SK-N-SH (cell line): ENCODE results near the gene TCF7L2. TPM values are rescaled to one million over a fixed set of nuclear protein-coding genes. Genes with fewer than 3 reads are reported as not detected.

ENCODE experiments used
- CTCF ChIA-PET: fragments of 300-600, 350-600 bp; formaldehyde crosslinking; extraction: SDS; loops from one replicate; lab custom pipeline; 2021; lab: Yijun Ruan, JAX
- POLR2A ChIA-PET: fragments of 350-600 bp; sonication (Branson Sonifier 250); formaldehyde crosslinking; extraction: SDS; loops from one replicate; lab custom pipeline; 2020; ENCODE audit warnings: antibody characterized with exemption, inconsistent platforms; lab: Yijun Ruan, JAX
- DNase-seq: peaks from one replicate; pipeline ENCODE4 v3.0.0; 2012
- H2AFZ ChIP-seq: fragments of 200-600 bp; sonication (generic); 2 replicates; pipeline ENCODE4 v1.8.1; 2016; ENCODE audit warnings: antibody characterized with exemption, mild to moderate bottlenecking, low read depth
- H3F3A ChIP-seq: fragments of 200-600 bp; sonication (generic); replicated peaks from 2 replicates; pipeline ENCODE3; 2016; ENCODE audit warnings: antibody characterized with exemption, mild to moderate bottlenecking; ENCODE audit not compliant: insufficient read depth
- H3K27ac ChIP-seq, 2 experiments: fragments of 200-500 bp in 1 of 2; fragments of 200-600 bp in 1 of 2; sonication (Bioruptor generic) in 1 of 2; sonication (generic), shearing (Covaris generic) in 1 of 2; 2 replicates each; pipeline versions ENCODE4 v1.5.1 to v1.6.1; 2014 to 2016; ENCODE audit warnings: low read depth in 2 of 2, inconsistent platforms in 1 of 2, low read length in 1 of 2, mild to moderate bottlenecking in 1 of 2, mixed read lengths in 1 of 2
- H3K27me3 ChIP-seq: fragments of 200-600 bp; sonication (generic), shearing (Covaris generic); 2 replicates; pipeline ENCODE4 v1.6.1; 2016; ENCODE audit warnings: mixed run types; ENCODE audit not compliant: insufficient read depth
- H3K36me3 ChIP-seq, 2 experiments: fragments of 200-500 bp in 1 of 2; fragments of 200-600 bp in 1 of 2; sonication (Bioruptor generic) in 1 of 2; sonication (generic) in 1 of 2; replicated peaks in 1 of 2; 2 replicates each; pipeline versions ENCODE3 to v1.5.1; 2014 to 2016; ENCODE audit warnings: low read length in 1 of 2, mild to moderate bottlenecking in 1 of 2; ENCODE audit not compliant: insufficient read depth in 2 of 2, control insufficient read depth in 1 of 2
- H3K4me1 ChIP-seq, 2 experiments: fragments of 200-500 bp in 1 of 2; fragments of 200-600 bp in 1 of 2; sonication (Bioruptor generic) in 1 of 2; sonication (generic), shearing (Covaris generic) in 1 of 2; 2 replicates each; pipeline versions ENCODE4 v1.5.1 to v1.6.1; 2014 to 2016; ENCODE audit warnings: low read depth in 1 of 2, low read length in 1 of 2, mixed run types in 1 of 2; ENCODE audit not compliant: insufficient read depth in 2 of 2, control insufficient read depth in 1 of 2
- H3K4me2 ChIP-seq: fragments of 200-600 bp; sonication (generic), shearing (Covaris generic); 2 replicates; pipeline ENCODE4 v1.6.1; 2017; ENCODE audit warnings: mixed run types
- H3K4me3 ChIP-seq, 2 experiments: fragments of 200-500 bp in 1 of 2; fragments of 200-600 bp in 1 of 2; sonication (Bioruptor generic) in 1 of 2; sonication (generic), shearing (Covaris generic) in 1 of 2; 2 replicates each; pipeline versions ENCODE4 v1.5.1 to v1.8.1; 2014 to 2016; ENCODE audit warnings: low read depth in 2 of 2, inconsistent platforms in 1 of 2, low read length in 1 of 2, mild to moderate bottlenecking in 1 of 2, mixed read lengths in 1 of 2, moderate library complexity in 1 of 2
- H3K79me2 ChIP-seq: fragments of 200-600 bp; sonication (generic); 2 replicates; pipeline ENCODE4 v1.8.1; 2017; ENCODE audit warnings: mild to moderate bottlenecking; ENCODE audit not compliant: insufficient read depth
- H3K9ac ChIP-seq: fragments of 200-600 bp; sonication (generic); 2 replicates; pipeline ENCODE4 v1.6.1; 2017; ENCODE audit warnings: mixed run types
- H3K9me2 ChIP-seq: fragments of 200-600 bp; sonication (generic); 2 replicates; pipeline ENCODE4 v1.6.1; 2017; ENCODE audit warnings: mixed run types
- H3K9me3 ChIP-seq: fragments of 200-600 bp; sonication (generic); 2 replicates; pipeline ENCODE4 v1.6.1; 2017; ENCODE audit warnings: mixed run types, mild to moderate bottlenecking, moderate library complexity
- H4K20me1 ChIP-seq: fragments of 200-600 bp; sonication (generic); 2 replicates; pipeline ENCODE4 v1.6.1; 2017; ENCODE audit warnings: mild to moderate bottlenecking, mixed run types; ENCODE audit not compliant: insufficient read depth
- ELF1 ChIP-seq: IDR thresholded peaks from 2 replicates; pipeline ENCODE4 v1.4.0; 2012
- EP300 ChIP-seq, 2 experiments: IDR thresholded peaks; 2 replicates each; pipeline versions ENCODE4 v1.4.0 to v1.6.1; 2012; ENCODE audit warnings: borderline replicate concordance in 1 of 2, low read depth in 1 of 2, low read length in 1 of 2
- EZH2phosphoT487 ChIP-seq: fragments of 200-600 bp; sonication (generic); IDR thresholded peaks from 2 replicates; pipeline ENCODE4 v1.6.1; 2017; ENCODE audit warnings: low read depth, mixed run types, mild to moderate bottlenecking, antibody characterized with exemption, moderate library complexity, borderline replicate concordance
- GABPA ChIP-seq: IDR thresholded peaks from 2 replicates; pipeline ENCODE4 v1.4.0; 2012; ENCODE audit warnings: low read depth, mild to moderate bottlenecking
- IRF3 ChIP-seq: fragments of 150-350 bp; IDR thresholded peaks from 2 replicates; pipeline ENCODE4 v1.6.1; 2016; ENCODE audit warnings: mild to moderate bottlenecking, low read depth, low read length
- JUND ChIP-seq: IDR thresholded peaks from 2 replicates; pipeline ENCODE4 v1.4.0; 2012
- MAX ChIP-seq: IDR thresholded peaks from 2 replicates; pipeline ENCODE4 v1.4.0; 2012; ENCODE audit warnings: low read depth
- MXI1 ChIP-seq: IDR thresholded peaks from 2 replicates; pipeline ENCODE4 v1.6.1; 2012; ENCODE audit warnings: mild to moderate bottlenecking, low read depth, low read length, improper control_type of control experiment
- POLR2AphosphoS5 ChIP-seq: IDR thresholded peaks from 2 replicates; pipeline ENCODE4 v1.6.1; 2012; ENCODE audit warnings: low read depth, low read length
- REST ChIP-seq: IDR thresholded peaks from 2 replicates; pipeline ENCODE4 v1.6.1; 2012; ENCODE audit warnings: mild to moderate bottlenecking, low read depth, low read length, moderate library complexity
- RXRA ChIP-seq: IDR thresholded peaks from 2 replicates; pipeline ENCODE4 v1.4.0; 2012; ENCODE audit warnings: low read depth, mild to moderate bottlenecking, borderline replicate concordance
- SMC3 ChIP-seq: IDR thresholded peaks from 2 replicates; pipeline ENCODE4 v1.6.1; 2012; ENCODE audit warnings: low read depth, low read length, improper control_type of control experiment
- USF1 ChIP-seq: IDR thresholded peaks from 2 replicates; pipeline ENCODE4 v1.4.0; 2012; ENCODE audit warnings: low read depth, borderline replicate concordance
- ZBTB33 ChIP-seq: IDR thresholded peaks from 2 replicates; pipeline ENCODE4 v1.4.0; 2012; ENCODE audit warnings: low read depth, borderline replicate concordance
- WGBS: methylation state at CpG from one replicate; pipeline ENCODE4 v1.1.6; 2017; ENCODE audit warnings: low lambda C conversion rate; 5-methylcytosine and 5-hydroxymethylcytosine counted together
- polyA plus RNA-seq, 3 experiments: library from polyadenylated mRNA; depleted of rRNA; stranded (reverse); fragments of >200 nt; gene quantifications; 2 replicates each; pipeline ENCODE4 v1.2.3, GENCODE V29; 2012

Gene TCF7L2
- polyA plus RNA-seq, 1 of the 3 experiments (the other 2 are of a cell fraction), result 10.2 TPM

GRCh38 chr10:113135025-113135424 lies 185.0 kb downstream of the TCF7L2 start:
- H3K27me3 ChIP-seq, result no peaks in the 10 kb centered on the region
- WGBS, result 98% methylated on average over 8 of the region's 9 CpGs
- peaks cover 3% of the 10 kb centered on the region; the same call in 1 of the 2 replicates for H3K79me2 ChIP-seq
- H3K27ac ChIP-seq, result no peak overlapping the region
- ChIA-PET POLR2A (no interaction called here), CTCF (interaction anchor here (0.9 to 4.0 kb wide), 2 partner anchors 8 to 250 kb away, joined by 4 to 21 read pairs; no protein-coding TSS in a partner anchor)
- H3K9me2 ChIP-seq, result no peaks in the 10 kb centered on the region
- H3K4me3 ChIP-seq, result no peak overlapping the region
- no peaks in the 10 kb centered on the region for H3K9me3 ChIP-seq
- no peak overlapping the region for H3K4me2 ChIP-seq
- no peak for TF ChIP-seq USF1
- no peak for TF ChIP-seq EP300 (IDR thresholded peaks at IDR 0.05; ENCODE audit: borderline replicate concordance in 1 of 2, low read depth in 1 of 2, low read length in 1 of 2)
- TF ChIP-seq ZBTB33, result no peak
- no peak for TF ChIP-seq SMC3
- no peak for TF ChIP-seq IRF3
- no peak for TF ChIP-seq RXRA
- TF ChIP-seq POLR2AphosphoS5, result no peak
- TF ChIP-seq REST, result no peak
- TF ChIP-seq EZH2phosphoT487, result no peak
- TF ChIP-seq JUND, result no peak
- TF ChIP-seq ELF1, result no peak
- TF ChIP-seq GABPA, result no peak
- TF ChIP-seq MXI1, result no peak
- TF ChIP-seq MAX, result no peak
- peaks cover 5 to 18% of the 10 kb centered on the region in 2 experiments; a peak in 3 of 4 replicates for H3K4me1 ChIP-seq
- DNase-seq, result no peak
- no peaks in the 10 kb centered on the region for H3F3A ChIP-seq
- H3K36me3 ChIP-seq, result no peaks in the 10 kb centered on the region
- H3K9ac ChIP-seq, result no peak overlapping the region
- H4K20me1 ChIP-seq, result no peaks in the 10 kb centered on the region
- no peak overlapping the region for H2AFZ ChIP-seq
